Chondrocyte (in vitro differentiated cells): ENCODE results near the gene SPDEF. TPM values are rescaled to one million over a fixed set of nuclear protein-coding genes. Genes with fewer than 3 reads are reported as not detected.
A peak's percentile ranks its signal among the peaks of the same experiment; 100 is the strongest.

Experiments
- DNase-seq: peaks from one replicate; pipeline ENCODE4 v3.0.0; 2021; ENCODE audit warnings: mixed read lengths, low spot score
- H3K27ac Mint-ChIP-seq: one replicate; pipeline ENCODE4 v1.8.0; 2021; ENCODE audit warnings: mild to moderate bottlenecking, moderate library complexity, mixed read lengths; ENCODE audit not compliant: unreplicated experiment
- H3K27me3 Mint-ChIP-seq: 2 replicates; pipeline ENCODE4 v1.8.0; 2021; ENCODE audit warnings: low read depth, mixed read lengths
- H3K36me3 Mint-ChIP-seq: 2 replicates; pipeline ENCODE4 v1.8.0; 2021; ENCODE audit warnings: low read depth, mixed read lengths
- H3K4me1 Mint-ChIP-seq: 2 replicates; pipeline ENCODE4 v1.8.0; 2021; ENCODE audit warnings: low read depth, mild to moderate bottlenecking, mixed read lengths
- H3K4me3 Mint-ChIP-seq: one replicate; pipeline ENCODE4 v1.8.0; 2021; ENCODE audit warnings: mild to moderate bottlenecking, moderate library complexity, mixed read lengths; ENCODE audit not compliant: unreplicated experiment
- H3K9me3 Mint-ChIP-seq: 2 replicates; pipeline ENCODE4 v1.8.0; 2021; ENCODE audit warnings: low read depth, mixed read lengths
- total RNA-seq: library from RNA; stranded (reverse); gene quantifications from 3 replicates; pipeline ENCODE4 v1.2.1, GENCODE V29; 2021
- TF ChIP-seq, protein P1 (sequence below): fragments of 200-600 bp; sonication (generic); IDR thresholded peaks from 2 replicates; pipeline ENCODE4 v1.5.0; 2021; ENCODE audit warnings: antibody characterized with exemption, mild to moderate bottlenecking, moderate library complexity

Gene SPDEF
- total RNA-seq, 1 donor from 2014 or later = 0.10 TPM

DNA sequence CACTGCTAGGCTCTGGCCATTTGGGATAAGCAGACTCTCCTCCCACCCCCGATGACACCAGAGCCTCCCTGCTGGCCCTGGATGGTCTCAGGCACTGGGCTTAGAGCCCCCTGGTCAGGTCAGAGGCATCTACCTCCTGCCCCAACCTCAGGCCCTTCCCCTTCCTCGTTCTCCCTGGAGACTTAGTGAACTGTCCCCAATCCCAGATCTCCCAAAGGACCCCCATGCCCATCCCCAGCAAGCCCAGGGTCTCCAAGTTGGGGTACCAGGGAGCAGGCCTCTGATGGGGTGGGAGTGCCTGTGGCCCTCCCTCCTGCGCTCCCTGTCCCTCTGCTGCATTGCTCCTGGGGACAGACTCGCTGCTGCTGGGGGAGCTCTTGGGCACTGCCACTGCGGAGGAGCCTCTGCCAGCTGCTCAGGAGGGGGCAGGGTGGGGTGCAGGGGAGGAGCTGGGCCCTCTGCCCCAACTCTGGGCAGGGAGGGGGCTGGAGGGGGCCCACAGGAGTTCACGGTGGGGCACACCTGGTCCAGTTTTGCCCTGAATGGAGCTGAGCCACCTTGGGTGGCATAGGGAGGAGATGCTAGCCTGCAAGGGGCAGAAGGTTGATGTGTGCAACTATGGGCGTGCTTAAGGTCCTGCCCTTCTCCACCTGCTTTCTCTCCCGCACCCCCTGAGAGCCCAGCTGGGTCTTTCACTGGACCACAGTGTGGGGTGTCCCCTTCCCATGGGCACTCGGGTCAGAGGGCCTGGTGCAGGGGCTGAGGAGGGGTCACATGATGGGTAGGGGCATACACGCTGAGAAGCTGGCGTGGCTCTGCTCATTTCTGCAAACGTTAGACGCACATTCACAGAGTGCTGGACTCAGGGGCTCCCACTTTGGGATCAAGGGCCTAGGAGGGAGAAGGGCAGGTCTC is 40.4 kb downstream of the SPDEF start:
- Mint-ChIP-seq H3K9me3 (no peaks in the 10 kb centered on the region), H3K4me1 (peaks cover 6% of the 10 kb centered on the region), H3K27ac (no peak overlapping the region), H3K4me3 (no peak overlapping the region), H3K36me3 (no peaks in the 10 kb centered on the region), H3K27me3 (peaks cover 8% of the 10 kb centered on the region)
- peak; percentile 62 for DNase-seq
- TF ChIP-seq, protein P1, sequence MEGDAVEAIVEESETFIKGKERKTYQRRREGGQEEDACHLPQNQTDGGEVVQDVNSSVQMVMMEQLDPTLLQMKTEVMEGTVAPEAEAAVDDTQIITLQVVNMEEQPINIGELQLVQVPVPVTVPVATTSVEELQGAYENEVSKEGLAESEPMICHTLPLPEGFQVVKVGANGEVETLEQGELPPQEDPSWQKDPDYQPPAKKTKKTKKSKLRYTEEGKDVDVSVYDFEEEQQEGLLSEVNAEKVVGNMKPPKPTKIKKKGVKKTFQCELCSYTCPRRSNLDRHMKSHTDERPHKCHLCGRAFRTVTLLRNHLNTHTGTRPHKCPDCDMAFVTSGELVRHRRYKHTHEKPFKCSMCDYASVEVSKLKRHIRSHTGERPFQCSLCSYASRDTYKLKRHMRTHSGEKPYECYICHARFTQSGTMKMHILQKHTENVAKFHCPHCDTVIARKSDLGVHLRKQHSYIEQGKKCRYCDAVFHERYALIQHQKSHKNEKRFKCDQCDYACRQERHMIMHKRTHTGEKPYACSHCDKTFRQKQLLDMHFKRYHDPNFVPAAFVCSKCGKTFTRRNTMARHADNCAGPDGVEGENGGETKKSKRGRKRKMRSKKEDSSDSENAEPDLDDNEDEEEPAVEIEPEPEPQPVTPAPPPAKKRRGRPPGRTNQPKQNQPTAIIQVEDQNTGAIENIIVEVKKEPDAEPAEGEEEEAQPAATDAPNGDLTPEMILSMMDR = no peak

DNA sequence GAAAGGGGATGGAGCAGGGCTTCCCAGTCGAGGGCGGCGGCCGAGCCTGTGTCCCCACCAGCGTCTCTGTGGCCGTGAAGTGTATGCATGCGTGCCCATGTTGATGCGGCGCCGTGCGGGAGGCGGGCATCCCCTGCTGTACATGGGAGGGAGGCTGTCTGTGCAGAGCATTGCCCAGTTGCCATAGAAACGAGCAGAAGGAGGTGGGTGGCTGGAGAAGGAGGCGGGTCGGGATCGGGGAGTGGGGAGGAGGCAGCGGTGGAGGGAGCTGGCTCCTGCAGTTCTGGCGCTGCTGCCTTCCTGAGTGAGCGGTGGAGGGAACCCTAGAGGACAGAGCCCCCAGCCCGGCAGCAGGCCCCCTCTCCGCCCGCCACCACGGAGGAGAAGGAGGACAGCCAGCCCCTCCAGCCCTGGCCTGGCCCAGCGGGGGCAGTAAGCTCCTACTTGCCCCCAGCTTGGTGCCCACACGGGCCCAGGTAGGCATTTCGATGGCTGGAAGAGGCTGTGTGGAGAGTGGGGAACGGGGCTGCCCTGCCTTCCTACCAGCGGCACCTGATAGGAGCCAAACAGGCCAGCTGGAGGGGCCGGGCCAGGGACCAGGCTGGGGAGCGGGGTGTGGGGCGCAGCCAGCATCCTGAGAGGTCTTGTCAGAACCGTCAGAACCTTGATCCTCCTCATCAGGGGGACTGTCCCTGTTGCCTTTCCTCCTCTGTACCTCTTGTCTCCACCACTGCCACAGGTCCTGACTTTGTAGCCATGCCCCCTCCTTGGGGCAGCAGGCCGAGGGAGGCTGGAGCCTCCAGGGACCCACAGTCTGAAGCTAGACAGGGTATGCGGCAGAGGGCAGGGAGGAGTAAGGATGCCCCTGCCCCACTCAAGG is 41.3 kb downstream of the SPDEF start:
- no peaks in the 10 kb centered on the region for H3K9me3 Mint-ChIP-seq
- H3K4me3 Mint-ChIP-seq = peak overlapping the region; percentile 58
- DNase-seq = peak; percentile 88
- H3K4me1 Mint-ChIP-seq = peaks cover 6% of the 10 kb centered on the region
- peaks cover 2% of the 10 kb centered on the region for H3K36me3 Mint-ChIP-seq
- peak overlapping the region; percentile 36 for H3K27ac Mint-ChIP-seq
- TF ChIP-seq, protein P1 = no peak
- peaks cover 8% of the 10 kb centered on the region for H3K27me3 Mint-ChIP-seq

DNA sequence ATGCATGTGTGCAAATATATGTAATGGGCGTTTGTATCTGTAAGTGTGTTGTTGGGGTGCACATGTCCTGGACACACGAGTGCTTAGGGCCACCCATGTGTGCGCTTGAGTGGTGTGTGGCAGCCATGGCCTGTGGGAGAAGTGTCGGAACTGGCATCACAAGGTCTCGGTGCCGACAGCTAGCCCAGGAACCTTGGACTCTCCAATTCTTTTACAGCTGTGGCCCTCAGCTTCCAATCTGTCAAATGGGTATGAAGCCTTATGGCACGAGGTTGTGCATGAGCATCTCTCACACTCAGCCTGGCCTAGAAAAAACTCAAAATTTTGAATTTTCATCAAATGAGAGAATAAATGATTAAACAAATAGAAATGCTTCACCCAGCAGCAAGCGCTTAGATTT is 42.0 kb downstream of the SPDEF start:
- TF ChIP-seq, protein P1 = no peak
- Mint-ChIP-seq H3K27ac (peak overlapping the region; percentile 36), H3K27me3 (peaks cover 8% of the 10 kb centered on the region), H3K4me1 (peaks cover 6% of the 10 kb centered on the region), H3K9me3 (no peaks in the 10 kb centered on the region), H3K4me3 (no peak overlapping the region), H3K36me3 (peaks cover 2% of the 10 kb centered on the region)
- peak; percentile 30 for DNase-seq

DNA sequence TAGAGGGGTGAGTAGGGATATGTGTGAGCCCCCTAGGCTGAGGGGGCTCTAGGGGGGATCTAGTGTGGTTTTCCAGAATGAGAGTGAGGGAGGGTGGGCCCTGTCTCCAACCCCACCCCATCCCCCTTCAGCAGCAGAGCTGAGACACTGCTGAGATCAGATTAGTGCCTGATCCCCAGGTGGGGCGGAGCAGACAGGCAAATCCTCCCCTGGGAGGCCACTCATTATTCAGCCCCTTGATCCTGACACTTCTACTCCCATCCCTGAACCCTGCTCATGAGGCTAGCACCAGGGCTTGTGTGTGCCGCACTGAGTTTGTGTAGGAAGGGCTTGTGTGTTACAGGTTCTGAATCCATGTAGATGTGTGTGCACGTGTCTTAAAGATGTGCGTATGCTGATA is 42.5 kb downstream of the SPDEF start:
- Mint-ChIP-seq H3K4me3 (no peak overlapping the region), H3K27me3 (peaks cover 8% of the 10 kb centered on the region), H3K4me1 (peaks cover 6% of the 10 kb centered on the region), H3K9me3 (no peaks in the 10 kb centered on the region), H3K36me3 (peaks cover 2% of the 10 kb centered on the region), H3K27ac (no peak overlapping the region)
- DNase-seq = peak; percentile 24
- TF ChIP-seq, protein P1 = no peak

DNA sequence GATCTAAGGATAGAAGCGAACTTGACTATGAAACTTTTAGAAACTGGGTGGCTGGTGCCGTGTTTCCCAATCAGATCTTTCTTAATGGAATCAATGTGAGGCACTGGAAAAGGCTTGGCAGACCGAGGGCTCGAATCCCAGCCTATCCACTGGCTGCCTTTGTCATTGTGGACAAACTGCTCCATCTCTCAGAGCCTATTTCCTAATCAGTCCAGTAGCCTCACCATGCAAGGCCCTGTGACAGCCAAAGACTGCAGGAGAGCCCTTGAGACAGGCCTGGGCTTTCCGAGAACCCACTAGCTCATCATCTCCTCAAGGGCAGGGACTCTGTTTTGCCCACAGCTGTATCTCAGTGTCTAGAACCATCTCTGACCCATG is 43.4 kb downstream of the SPDEF start:
- no peak overlapping the region for H3K27ac Mint-ChIP-seq
- TF ChIP-seq, protein P1 = no peak
- no peak overlapping the region for H3K4me3 Mint-ChIP-seq
- DNase-seq = peak; percentile 20
- H3K36me3 Mint-ChIP-seq = peaks cover 2% of the 10 kb centered on the region
- H3K9me3 Mint-ChIP-seq = no peaks in the 10 kb centered on the region
- H3K4me1 Mint-ChIP-seq = peaks cover 6% of the 10 kb centered on the region
- peaks cover 8% of the 10 kb centered on the region for H3K27me3 Mint-ChIP-seq
